ENCODE results near the gene F13B.
"Not testable (repeated sequence)": the region's sequence is repeated elsewhere in the genome, so short reads cannot be mapped to it uniquely, and the experiment has no call there.

F13B gene

GRCh38 chr1:197017558-197018146, 49.4 kb downstream of the F13B start:
- Mint-ChIP-seq H3K27ac (no peak overlapping the region), H3K4me3 (no peak overlapping the region), H3K9me3 (no peaks in the 10 kb centered on the region), H3K4me1 (ENCODE audit: low read depth) (no peaks in the 10 kb centered on the region), H3K36me3 (ENCODE audit: low read depth) (no peaks in the 10 kb centered on the region), H3K27me3 (no peaks in the 10 kb centered on the region)
- DNase-seq, result no peak

DNA sequence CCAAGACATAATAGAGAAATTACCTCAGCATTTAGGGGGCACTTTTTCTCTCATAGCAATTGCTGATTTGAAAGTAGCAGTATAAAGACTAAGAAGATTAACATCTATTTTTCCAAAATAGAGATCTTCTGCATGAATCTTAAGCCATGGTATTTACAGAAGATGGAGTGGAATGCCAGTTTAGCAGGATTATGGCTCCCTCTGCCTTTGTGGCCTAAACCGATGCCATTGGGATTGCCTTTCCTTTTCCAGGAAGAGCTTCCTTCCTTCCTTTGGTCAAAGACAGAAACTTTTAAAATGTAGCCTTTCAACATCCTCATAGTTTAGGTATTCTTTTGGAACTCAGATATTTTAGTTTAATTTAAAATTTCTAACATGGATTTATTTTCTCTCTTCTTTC, 50.3 kb downstream of the F13B start:
- DNase-seq, result no peak
- Mint-ChIP-seq H3K27me3 (no peaks in the 10 kb centered on the region), H3K36me3 (ENCODE audit: low read depth) (no peaks in the 10 kb centered on the region)

GRCh38 chr1:197013234-197013633, 53.8 kb downstream of the F13B start:
- no peaks in the 10 kb centered on the region for H3K27me3 Mint-ChIP-seq
- H3K27ac Mint-ChIP-seq, result no peak overlapping the region
- peaks cover 7% of the 10 kb centered on the region for H3K9me3 Mint-ChIP-seq
- H3K36me3 Mint-ChIP-seq (ENCODE audit: low read depth), result no peaks in the 10 kb centered on the region
- H3K4me1 Mint-ChIP-seq (ENCODE audit: low read depth), result no peaks in the 10 kb centered on the region
- no peak overlapping the region for H3K4me3 Mint-ChIP-seq
- no peak for DNase-seq

More for the DNA sequence above, 50.3 kb downstream of the F13B start:
- no peak overlapping the region for H3K27ac Mint-ChIP-seq
- peaks cover 2% of the 10 kb centered on the region for H3K9me3 Mint-ChIP-seq
- H3K4me3 Mint-ChIP-seq, result no peak overlapping the region
- no peaks in the 10 kb centered on the region for H3K4me1 Mint-ChIP-seq (ENCODE audit: low read depth)

DNA sequence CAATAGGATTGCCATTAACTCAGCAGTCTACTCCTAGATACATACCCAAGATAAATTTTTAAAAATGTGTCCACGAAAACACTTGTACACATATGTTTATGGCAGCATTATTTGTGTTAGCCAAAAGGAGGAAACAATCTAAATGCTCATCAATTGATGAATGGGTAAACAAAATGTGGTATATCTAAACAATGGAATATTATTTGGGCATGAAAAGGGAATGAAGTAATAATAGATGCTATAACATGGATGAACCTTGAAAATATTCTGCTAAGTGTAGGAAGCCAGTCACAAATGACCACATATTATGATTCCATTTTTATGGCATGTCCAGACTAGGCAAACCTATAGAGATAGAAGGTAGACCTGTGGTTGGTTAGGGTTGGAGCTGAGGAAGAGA, 55.4 kb downstream of the F13B start:
- no peak overlapping the region for H3K27ac Mint-ChIP-seq
- no peak for DNase-seq
- H3K36me3 Mint-ChIP-seq (ENCODE audit: low read depth), result no peaks in the 10 kb centered on the region
- peaks cover 7% of the 10 kb centered on the region for H3K9me3 Mint-ChIP-seq
- H3K27me3 Mint-ChIP-seq, result no peaks in the 10 kb centered on the region
- H3K4me3 Mint-ChIP-seq, result no peak overlapping the region
- H3K4me1 Mint-ChIP-seq (ENCODE audit: low read depth), result no peaks in the 10 kb centered on the region

- H3K36me3 Mint-ChIP-seq (ENCODE audit: low read depth), result no peaks in the 10 kb centered on the region
- no peak overlapping the region for H3K4me3 Mint-ChIP-seq
Observed at GRCh38 chr1:197008861-197009260, 58.2 kb downstream of the F13B start.

GRCh38 chr1:197003132-197003531, 63.9 kb downstream of the F13B start:
- no peaks in the 10 kb centered on the region for H3K27me3 Mint-ChIP-seq
- no peaks in the 10 kb centered on the region for H3K4me1 Mint-ChIP-seq (ENCODE audit: low read depth)
- DNase-seq, result no peak
- no peaks in the 10 kb centered on the region for H3K36me3 Mint-ChIP-seq (ENCODE audit: low read depth)
- H3K4me3 Mint-ChIP-seq, result no peak overlapping the region
- H3K9me3 Mint-ChIP-seq, result no peaks in the 10 kb centered on the region
- H3K27ac Mint-ChIP-seq, result no peak overlapping the region

More at GRCh38 chr1:197008861-197009260, 58.2 kb downstream of the F13B start:
- Mint-ChIP-seq H3K4me1 (ENCODE audit: low read depth) (no peaks in the 10 kb centered on the region), H3K27ac (no peak overlapping the region), H3K27me3 (no peaks in the 10 kb centered on the region), H3K9me3 (peaks cover 7% of the 10 kb centered on the region)
- no peak for DNase-seq

DNA sequence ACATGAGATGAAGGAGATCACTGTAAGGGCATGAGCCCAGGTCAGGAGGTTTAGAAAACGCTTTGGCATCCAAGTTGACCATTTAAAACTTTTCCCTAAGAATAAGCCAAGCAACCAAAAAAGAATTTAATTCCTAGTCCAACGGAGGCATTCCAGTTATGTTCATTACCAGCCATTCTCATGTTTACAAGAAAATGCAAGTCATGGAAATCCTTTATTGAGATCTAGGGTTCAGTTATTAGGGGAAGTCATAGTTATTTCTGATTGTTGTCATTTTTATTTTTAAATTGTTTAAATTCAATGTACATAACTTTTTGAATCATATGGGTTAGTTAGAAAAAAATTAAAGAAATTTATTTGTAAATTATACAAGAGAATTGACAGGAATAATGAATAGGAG, 65.2 kb downstream of the F13B start:
- no peaks in the 10 kb centered on the region for H3K36me3 Mint-ChIP-seq (ENCODE audit: low read depth)
- H3K4me1 Mint-ChIP-seq (ENCODE audit: low read depth), result no peaks in the 10 kb centered on the region
- H3K4me3 Mint-ChIP-seq, result no peak overlapping the region
- DNase-seq, result no peak
- H3K27me3 Mint-ChIP-seq, result no peaks in the 10 kb centered on the region
- H3K27ac Mint-ChIP-seq, result no peak overlapping the region
- H3K9me3 Mint-ChIP-seq, result no peaks in the 10 kb centered on the region

DNA sequence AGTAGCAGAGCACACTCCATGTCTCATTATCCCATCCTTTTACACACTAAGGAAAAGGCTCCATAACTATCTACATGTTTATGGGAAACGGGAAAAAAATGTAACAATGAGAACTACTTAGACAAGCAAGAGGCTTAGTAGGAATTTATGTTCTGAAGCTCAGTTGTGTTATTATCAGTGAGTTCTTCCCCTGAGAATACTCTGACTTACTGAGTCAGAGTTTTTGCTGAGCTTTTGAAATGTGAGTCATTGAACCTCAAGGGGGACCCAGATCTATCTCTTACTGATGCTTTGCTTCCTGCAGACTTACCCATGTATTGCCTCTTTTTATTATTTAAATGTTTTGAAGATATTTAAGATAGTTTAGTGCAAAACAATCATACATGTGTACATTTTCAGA, 69.6 kb downstream of the F13B start:
- Mint-ChIP-seq H3K27ac (no peak overlapping the region), H3K27me3 (peaks cover 1% of the 10 kb centered on the region), H3K36me3 (ENCODE audit: low read depth) (no peaks in the 10 kb centered on the region)

GRCh38 chr1:196993916-196994315, 73.1 kb downstream of the F13B start:
- H3K9me3 Mint-ChIP-seq, result no peaks in the 10 kb centered on the region
- no peaks in the 10 kb centered on the region for H3K36me3 Mint-ChIP-seq (ENCODE audit: low read depth)
- DNase-seq, result no peak
- H3K27ac Mint-ChIP-seq, result no peak overlapping the region
- no peak overlapping the region for H3K4me3 Mint-ChIP-seq
- peaks cover 4% of the 10 kb centered on the region for H3K27me3 Mint-ChIP-seq
- no peaks in the 10 kb centered on the region for H3K4me1 Mint-ChIP-seq (ENCODE audit: low read depth)

More for the DNA sequence above, 69.6 kb downstream of the F13B start:
- H3K4me1 Mint-ChIP-seq (ENCODE audit: low read depth), result no peaks in the 10 kb centered on the region
- no peak for DNase-seq
- no peak overlapping the region for H3K4me3 Mint-ChIP-seq
- H3K9me3 Mint-ChIP-seq, result no peaks in the 10 kb centered on the region

- not testable (repeated sequence) for DNase-seq; H3K27ac Mint-ChIP-seq; H3K36me3 Mint-ChIP-seq (ENCODE audit: low read depth); H3K27me3 Mint-ChIP-seq; H3K4me1 Mint-ChIP-seq (ENCODE audit: low read depth); H3K4me3 Mint-ChIP-seq; H3K9me3 Mint-ChIP-seq
Observed at GRCh38 chr1:196991919-196992651, 75.0 kb downstream of the F13B start.

All from activated T-cell treated with anti-CD3 and anti-CD28 coated beads, Interleukin-2, amount 50 U/mL, for 24 hours (primary cell).